Neural cell (in vitro differentiated cells): Measurements from ENCODE around the gene HSPA4L. TPM values are rescaled to one million over a fixed set of nuclear protein-coding genes. Genes with fewer than 3 reads are reported as not detected.

Experiments used
- H2AFZ ChIP-seq: fragments of 200-600, 300-800 bp; sonication (generic), shearing (Covaris generic); 2 replicates; pipeline ENCODE4 v1.6.0; 2014; ENCODE audit warnings: low read depth, mild to moderate bottlenecking, antibody characterized with exemption, low read length, moderate library complexity
- H3F3A ChIP-seq: fragments of 200-600 bp; shearing (Covaris generic); 2 replicates; pipeline ENCODE4 v1.6.1; 2016; ENCODE audit warnings: mild to moderate bottlenecking, moderate library complexity, mixed read lengths, antibody characterized with exemption, low read length; ENCODE audit not compliant: insufficient read depth, poor library complexity, severe bottlenecking
- H3K27ac ChIP-seq: fragments of 200-600, 300-800 bp; sonication (generic), shearing (Covaris generic); 2 replicates; pipeline ENCODE4 v1.5.1; 2014; ENCODE audit warnings: mild to moderate bottlenecking, low read length, moderate library complexity
- H3K27me3 ChIP-seq: fragments of 300-800, 200-600 bp; sonication (generic), shearing (Covaris generic); 2 replicates; pipeline ENCODE4 v1.6.0; 2014; ENCODE audit warnings: mild to moderate bottlenecking, low read depth, low read length, moderate library complexity; ENCODE audit not compliant: insufficient read depth
- H3K36me3 ChIP-seq: fragments of 300-800, 200-600 bp; sonication (generic), shearing (Covaris generic); 2 replicates; pipeline ENCODE4 v1.5.1; 2014; ENCODE audit warnings: mild to moderate bottlenecking, antibody characterized with exemption, low read length, moderate library complexity; ENCODE audit not compliant: insufficient read depth
- H3K4me2 ChIP-seq: fragments of 300-800, 200-600 bp; sonication (generic), shearing (Covaris generic); 2 replicates; pipeline ENCODE4 v1.6.0; 2014; ENCODE audit warnings: mild to moderate bottlenecking, low read length
- H3K4me3 ChIP-seq: fragments of 300-800, 200-600 bp; sonication (generic), shearing (Covaris generic); 2 replicates; pipeline ENCODE4 v1.5.1; 2014; ENCODE audit warnings: mild to moderate bottlenecking, low read length, moderate library complexity
- H3K79me2 ChIP-seq: fragments of 200-600 bp; shearing (Covaris generic); replicated peaks from 2 replicates; pipeline ENCODE4 v1.6.0; 2014; ENCODE audit warnings: mild to moderate bottlenecking, low read length, moderate library complexity; ENCODE audit not compliant: insufficient read depth
- H3K9ac ChIP-seq: fragments of 300-800, 200-600 bp; sonication (generic), shearing (Covaris generic); 2 replicates; pipeline ENCODE4 v1.6.1; 2016; ENCODE audit warnings: mild to moderate bottlenecking, low read length, mixed read lengths
- H3K9me2 ChIP-seq: fragments of 200-600 bp; shearing (Covaris generic); 2 replicates; pipeline ENCODE4 v1.6.1; 2016; ENCODE audit warnings: mild to moderate bottlenecking, low read length, mixed read lengths; ENCODE audit not compliant: insufficient read depth
- H3K9me3 ChIP-seq: fragments of 200-600, 300-800 bp; sonication (generic), shearing (Covaris generic); 2 replicates; pipeline ENCODE4 v1.6.1; 2016; ENCODE audit warnings: mild to moderate bottlenecking, mixed run types, low read length, moderate library complexity, mixed read lengths
- H4K20me1 ChIP-seq: fragments of 200-600 bp; shearing (Covaris generic); 2 replicates; pipeline ENCODE4 v1.6.1; 2016; ENCODE audit warnings: mild to moderate bottlenecking, mixed run types; ENCODE audit not compliant: insufficient read depth
- EP300 ChIP-seq: fragments of 450-650 bp; conservative IDR thresholded peaks from 2 replicates; pipeline ENCODE4 v1.6.1; 2014; ENCODE audit warnings: antibody characterized with exemption, mild to moderate bottlenecking, moderate library complexity; ENCODE audit not compliant: poor library complexity, severe bottlenecking
- EZH2 ChIP-seq: fragments of 200-600, 300-800 bp; shearing (Covaris generic), sonication (generic); IDR thresholded peaks from 2 replicates; pipeline ENCODE4 v1.6.1; 2014; ENCODE audit warnings: antibody characterized with exemption, low read length, borderline replicate concordance, mild to moderate bottlenecking; ENCODE audit not compliant: insufficient read depth, poor library complexity, severe bottlenecking
- MXI1 ChIP-seq: fragments of 450-650 bp; conservative IDR thresholded peaks from 2 replicates; pipeline ENCODE4 v1.6.1; 2014; ENCODE audit warnings: antibody characterized with exemption, mild to moderate bottlenecking; ENCODE audit not compliant: poor library complexity, severe bottlenecking
- POLR2AphosphoS5 ChIP-seq: IDR thresholded peaks from 2 replicates; pipeline ENCODE4 v1.6.1; 2012
- RAD21 ChIP-seq: fragments of 450-650 bp; conservative IDR thresholded peaks from 2 replicates; pipeline ENCODE4 v1.6.1; 2014; ENCODE audit warnings: antibody characterized with exemption, mild to moderate bottlenecking, moderate library complexity
- SMC3 ChIP-seq: fragments of 450-650 bp; conservative IDR thresholded peaks from 2 replicates; pipeline ENCODE4 v1.6.1; 2014; ENCODE audit warnings: antibody characterized with exemption, mild to moderate bottlenecking, moderate library complexity; ENCODE audit not compliant: poor library complexity
- TAF1 ChIP-seq: IDR thresholded peaks from 2 replicates; pipeline ENCODE4 v1.6.1; 2012; ENCODE audit warnings: low read depth
- polyA plus RNA-seq: library from polyadenylated mRNA; depleted of rRNA; stranded (reverse); fragments of >200 nt; gene quantifications from 2 replicates; pipeline ENCODE4 v1.2.3, GENCODE V29; 2014
- TF ChIP-seq, protein P1 (sequence below): IDR thresholded peaks from 2 replicates; pipeline ENCODE4 v1.6.1; 2012; ENCODE audit warnings: borderline replicate concordance
- TF ChIP-seq, protein P2 (sequence below): fragments of 450-650 bp; IDR thresholded peaks from 2 replicates; pipeline ENCODE4 v1.5.1; 2014; ENCODE audit warnings: antibody characterized with exemption, mild to moderate bottlenecking, moderate library complexity; ENCODE audit not compliant: poor library complexity, severe bottlenecking

The HSPA4L gene
- polyA plus RNA-seq, 1 donor from 2014 or later = 12.5 TPM

- Histone ChIP-seq H3K27me3 (no peaks in the 10 kb centered on the region), H3K36me3 (no peaks in the 10 kb centered on the region), H4K20me1 (no peaks in the 10 kb centered on the region), H3K4me2 (no peak overlapping the region), H3K79me2 (no peaks in the 10 kb centered on the region), H3K4me3 (no peak overlapping the region), H3F3A (no peaks in the 10 kb centered on the region), H3K9ac (no peak overlapping the region), H3K9me2 (no peaks in the 10 kb centered on the region), H2AFZ (no peak overlapping the region), H3K27ac (no peak overlapping the region), H3K9me3 (no peaks in the 10 kb centered on the region)
- TF ChIP-seq MXI1 (no peak), SMC3 (no peak), EZH2 (no peak), EP300 (no peak), POLR2AphosphoS5 (no peak), TAF1 (no peak), RAD21 (no peak)
- TF ChIP-seq, protein P1, sequence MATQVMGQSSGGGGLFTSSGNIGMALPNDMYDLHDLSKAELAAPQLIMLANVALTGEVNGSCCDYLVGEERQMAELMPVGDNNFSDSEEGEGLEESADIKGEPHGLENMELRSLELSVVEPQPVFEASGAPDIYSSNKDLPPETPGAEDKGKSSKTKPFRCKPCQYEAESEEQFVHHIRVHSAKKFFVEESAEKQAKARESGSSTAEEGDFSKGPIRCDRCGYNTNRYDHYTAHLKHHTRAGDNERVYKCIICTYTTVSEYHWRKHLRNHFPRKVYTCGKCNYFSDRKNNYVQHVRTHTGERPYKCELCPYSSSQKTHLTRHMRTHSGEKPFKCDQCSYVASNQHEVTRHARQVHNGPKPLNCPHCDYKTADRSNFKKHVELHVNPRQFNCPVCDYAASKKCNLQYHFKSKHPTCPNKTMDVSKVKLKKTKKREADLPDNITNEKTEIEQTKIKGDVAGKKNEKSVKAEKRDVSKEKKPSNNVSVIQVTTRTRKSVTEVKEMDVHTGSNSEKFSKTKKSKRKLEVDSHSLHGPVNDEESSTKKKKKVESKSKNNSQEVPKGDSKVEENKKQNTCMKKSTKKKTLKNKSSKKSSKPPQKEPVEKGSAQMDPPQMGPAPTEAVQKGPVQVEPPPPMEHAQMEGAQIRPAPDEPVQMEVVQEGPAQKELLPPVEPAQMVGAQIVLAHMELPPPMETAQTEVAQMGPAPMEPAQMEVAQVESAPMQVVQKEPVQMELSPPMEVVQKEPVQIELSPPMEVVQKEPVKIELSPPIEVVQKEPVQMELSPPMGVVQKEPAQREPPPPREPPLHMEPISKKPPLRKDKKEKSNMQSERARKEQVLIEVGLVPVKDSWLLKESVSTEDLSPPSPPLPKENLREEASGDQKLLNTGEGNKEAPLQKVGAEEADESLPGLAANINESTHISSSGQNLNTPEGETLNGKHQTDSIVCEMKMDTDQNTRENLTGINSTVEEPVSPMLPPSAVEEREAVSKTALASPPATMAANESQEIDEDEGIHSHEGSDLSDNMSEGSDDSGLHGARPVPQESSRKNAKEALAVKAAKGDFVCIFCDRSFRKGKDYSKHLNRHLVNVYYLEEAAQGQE = no peak
- TF ChIP-seq, protein P2, sequence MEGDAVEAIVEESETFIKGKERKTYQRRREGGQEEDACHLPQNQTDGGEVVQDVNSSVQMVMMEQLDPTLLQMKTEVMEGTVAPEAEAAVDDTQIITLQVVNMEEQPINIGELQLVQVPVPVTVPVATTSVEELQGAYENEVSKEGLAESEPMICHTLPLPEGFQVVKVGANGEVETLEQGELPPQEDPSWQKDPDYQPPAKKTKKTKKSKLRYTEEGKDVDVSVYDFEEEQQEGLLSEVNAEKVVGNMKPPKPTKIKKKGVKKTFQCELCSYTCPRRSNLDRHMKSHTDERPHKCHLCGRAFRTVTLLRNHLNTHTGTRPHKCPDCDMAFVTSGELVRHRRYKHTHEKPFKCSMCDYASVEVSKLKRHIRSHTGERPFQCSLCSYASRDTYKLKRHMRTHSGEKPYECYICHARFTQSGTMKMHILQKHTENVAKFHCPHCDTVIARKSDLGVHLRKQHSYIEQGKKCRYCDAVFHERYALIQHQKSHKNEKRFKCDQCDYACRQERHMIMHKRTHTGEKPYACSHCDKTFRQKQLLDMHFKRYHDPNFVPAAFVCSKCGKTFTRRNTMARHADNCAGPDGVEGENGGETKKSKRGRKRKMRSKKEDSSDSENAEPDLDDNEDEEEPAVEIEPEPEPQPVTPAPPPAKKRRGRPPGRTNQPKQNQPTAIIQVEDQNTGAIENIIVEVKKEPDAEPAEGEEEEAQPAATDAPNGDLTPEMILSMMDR = no peak
Measured at GRCh38 chr4:127759893-127760292, 22.2 kb upstream of the HSPA4L start.

GRCh38 chr4:127771535-127772275 lies 10.4 kb upstream of the HSPA4L start:
- Histone ChIP-seq H2AFZ (no peak overlapping the region), H4K20me1 (no peaks in the 10 kb centered on the region), H3K9me2 (no peaks in the 10 kb centered on the region), H3K27ac (no peak overlapping the region), H3K79me2 (no peaks in the 10 kb centered on the region), H3K9me3 (no peaks in the 10 kb centered on the region), H3F3A (no peaks in the 10 kb centered on the region), H3K4me2 (no peak overlapping the region), H3K36me3 (no peaks in the 10 kb centered on the region), H3K9ac (no peak overlapping the region), H3K4me3 (no peak overlapping the region), H3K27me3 (no peaks in the 10 kb centered on the region)
- TF ChIP-seq RAD21 (no peak), TAF1 (no peak)
- TF ChIP-seq, protein P2 = no peak
